Heart left ventricle (tissue), 13 donors: ENCODE measurements around the gene ELL.

Source experiments
- POLR2A ChIP-seq, 2 donors: fragments of 450-650 bp; IDR thresholded peaks; one replicate each; pipeline ENCODE4 v1.6.1; 2017; ENCODE audit warnings: antibody characterized with exemption in 2 of 2, mild to moderate bottlenecking in 2 of 2, moderate library complexity in 2 of 2
- TF ChIP-seq, protein P1 (sequence below), 12 donors: fragments of 200-600 bp; sonication (generic) in 4 of 12; IDR thresholded peaks; one replicate each; pipeline versions ENCODE4 v1.5.0 to v1.8.0; 2018 to 2022; ENCODE audit warnings: antibody characterized with exemption in 12 of 12, mild to moderate bottlenecking in 5 of 12
- donor health status: ischemic (EF 13 %, LVEDD 7.1; RV severe dilation, severe dysfunction).
- donor health status: DM: no; HTN: yes; CAD: no.
- donor health status: DM: no; HTN: no; CAD: no.
- donor health status: ischemic (EF 25% LVEDD 6.9; RV normal size, moderate dysfunction).
- donor health status: ischemic (EF 25% LVEDD 5.7; RV mildly dilated, moderate dysfunction).
- donor health status: ischemic (EF 35%, LVEDD 5.7; RV mildly dilated, moderate dysfunction).
- donor health status: nonischemic (EF 11% LVEDD 7.7; RV severe dilation, severe dysfunction).
- donor health status: DM: yes; HTN: yes; CAD: no.
- donor health status: PGD.
- donor health status: ischemic (EF 29% LVEDD 5.4; RV normal size, mild dysfunction).
- donor health status: nonischemic (EF 23%, LVEDD 6.1; RV moderate dilation, normal function).

DNA sequence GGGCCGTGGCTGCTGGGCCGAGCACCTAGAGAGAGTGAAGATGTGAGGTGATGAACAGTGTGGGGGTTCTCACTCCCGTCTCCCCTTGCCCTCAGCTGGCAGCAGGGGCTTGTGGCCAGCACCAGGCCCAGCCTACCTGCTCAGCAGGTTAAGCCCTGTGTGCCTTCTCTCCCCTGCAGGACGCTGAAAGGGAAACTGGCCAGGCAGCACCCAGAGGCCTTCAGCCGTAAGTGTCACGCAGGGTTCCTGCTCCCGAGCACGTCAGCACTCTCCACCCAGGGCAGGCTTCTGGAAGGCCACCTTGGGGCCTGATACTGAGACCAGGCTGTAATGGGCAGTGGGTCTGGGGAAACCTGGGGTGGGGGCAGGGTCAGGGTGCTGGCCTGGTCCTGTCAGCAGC, 45.1 kb upstream of the ELL start:
- TF ChIP-seq POLR2A (IDR thresholded peaks at IDR 0.05) = no peak
- TF ChIP-seq, protein P1, sequence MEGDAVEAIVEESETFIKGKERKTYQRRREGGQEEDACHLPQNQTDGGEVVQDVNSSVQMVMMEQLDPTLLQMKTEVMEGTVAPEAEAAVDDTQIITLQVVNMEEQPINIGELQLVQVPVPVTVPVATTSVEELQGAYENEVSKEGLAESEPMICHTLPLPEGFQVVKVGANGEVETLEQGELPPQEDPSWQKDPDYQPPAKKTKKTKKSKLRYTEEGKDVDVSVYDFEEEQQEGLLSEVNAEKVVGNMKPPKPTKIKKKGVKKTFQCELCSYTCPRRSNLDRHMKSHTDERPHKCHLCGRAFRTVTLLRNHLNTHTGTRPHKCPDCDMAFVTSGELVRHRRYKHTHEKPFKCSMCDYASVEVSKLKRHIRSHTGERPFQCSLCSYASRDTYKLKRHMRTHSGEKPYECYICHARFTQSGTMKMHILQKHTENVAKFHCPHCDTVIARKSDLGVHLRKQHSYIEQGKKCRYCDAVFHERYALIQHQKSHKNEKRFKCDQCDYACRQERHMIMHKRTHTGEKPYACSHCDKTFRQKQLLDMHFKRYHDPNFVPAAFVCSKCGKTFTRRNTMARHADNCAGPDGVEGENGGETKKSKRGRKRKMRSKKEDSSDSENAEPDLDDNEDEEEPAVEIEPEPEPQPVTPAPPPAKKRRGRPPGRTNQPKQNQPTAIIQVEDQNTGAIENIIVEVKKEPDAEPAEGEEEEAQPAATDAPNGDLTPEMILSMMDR (IDR thresholded peaks at IDR 0.05) = no peak
